A549 (cell line): ENCODE data around the gene DFFB.

Experiments
- JUNB ChIP-seq: fragments of >200 bp; sonication (Bioruptor Twin); formaldehyde crosslinking; IDR thresholded peaks from 2 replicates; pipeline ENCODE4 v1.6.1; 2016
- REST ChIP-seq: fragments of 200-600 bp; sonication (generic); IDR thresholded peaks from 2 replicates; pipeline ENCODE4 v1.6.1; 2016; ENCODE audit warnings: antibody characterized with exemption, mild to moderate bottlenecking, moderate library complexity
- TF ChIP-seq, protein P1 (sequence below): fragments of 150-350 bp; IDR thresholded peaks from 2 replicates; pipeline ENCODE4 v1.6.1; 2014; ENCODE audit warnings: low read depth, mild to moderate bottlenecking, low read length
- TF ChIP-seq, protein P2 (sequence below): fragments of >200 bp; sonication (Bioruptor Twin); formaldehyde crosslinking; IDR thresholded peaks from 3 replicates; pipeline ENCODE4 v1.5.1; 2016

DNA sequence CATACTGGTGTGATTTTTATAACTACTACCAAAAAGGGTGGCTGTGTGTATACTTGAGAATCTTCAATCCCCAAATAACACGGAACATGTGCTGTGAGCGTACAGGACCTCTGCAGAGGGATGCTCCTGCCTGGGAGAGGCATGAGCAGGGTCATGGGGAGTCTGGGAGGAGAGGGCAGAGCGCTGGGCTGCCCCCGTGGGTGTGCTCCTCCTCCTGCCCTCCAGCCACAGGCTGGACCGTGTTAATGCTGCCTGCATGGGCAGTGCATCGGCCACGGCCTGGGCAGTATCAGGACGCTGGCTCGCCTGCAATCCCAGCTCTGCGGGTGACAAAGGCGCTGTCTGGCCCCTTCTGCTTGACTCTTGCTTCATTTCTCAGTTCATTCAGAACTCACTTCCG is 6.4 kb upstream of the DFFB start:
- TF ChIP-seq REST (no peak), JUNB (no peak)
- TF ChIP-seq, protein P1, sequence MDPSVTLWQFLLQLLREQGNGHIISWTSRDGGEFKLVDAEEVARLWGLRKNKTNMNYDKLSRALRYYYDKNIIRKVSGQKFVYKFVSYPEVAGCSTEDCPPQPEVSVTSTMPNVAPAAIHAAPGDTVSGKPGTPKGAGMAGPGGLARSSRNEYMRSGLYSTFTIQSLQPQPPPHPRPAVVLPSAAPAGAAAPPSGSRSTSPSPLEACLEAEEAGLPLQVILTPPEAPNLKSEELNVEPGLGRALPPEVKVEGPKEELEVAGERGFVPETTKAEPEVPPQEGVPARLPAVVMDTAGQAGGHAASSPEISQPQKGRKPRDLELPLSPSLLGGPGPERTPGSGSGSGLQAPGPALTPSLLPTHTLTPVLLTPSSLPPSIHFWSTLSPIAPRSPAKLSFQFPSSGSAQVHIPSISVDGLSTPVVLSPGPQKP = no peak
- TF ChIP-seq, protein P2, sequence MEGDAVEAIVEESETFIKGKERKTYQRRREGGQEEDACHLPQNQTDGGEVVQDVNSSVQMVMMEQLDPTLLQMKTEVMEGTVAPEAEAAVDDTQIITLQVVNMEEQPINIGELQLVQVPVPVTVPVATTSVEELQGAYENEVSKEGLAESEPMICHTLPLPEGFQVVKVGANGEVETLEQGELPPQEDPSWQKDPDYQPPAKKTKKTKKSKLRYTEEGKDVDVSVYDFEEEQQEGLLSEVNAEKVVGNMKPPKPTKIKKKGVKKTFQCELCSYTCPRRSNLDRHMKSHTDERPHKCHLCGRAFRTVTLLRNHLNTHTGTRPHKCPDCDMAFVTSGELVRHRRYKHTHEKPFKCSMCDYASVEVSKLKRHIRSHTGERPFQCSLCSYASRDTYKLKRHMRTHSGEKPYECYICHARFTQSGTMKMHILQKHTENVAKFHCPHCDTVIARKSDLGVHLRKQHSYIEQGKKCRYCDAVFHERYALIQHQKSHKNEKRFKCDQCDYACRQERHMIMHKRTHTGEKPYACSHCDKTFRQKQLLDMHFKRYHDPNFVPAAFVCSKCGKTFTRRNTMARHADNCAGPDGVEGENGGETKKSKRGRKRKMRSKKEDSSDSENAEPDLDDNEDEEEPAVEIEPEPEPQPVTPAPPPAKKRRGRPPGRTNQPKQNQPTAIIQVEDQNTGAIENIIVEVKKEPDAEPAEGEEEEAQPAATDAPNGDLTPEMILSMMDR = no peak
